GM20431 (cell line): Measurements from ENCODE around the gene ESF1.

Source experiments
- in situ Hi-C: fragments of 300-500 bp; cut with MseI, MboI; formaldehyde crosslinking; loops from one replicate; pipeline ENCODE4 v1.15.0; 2020; ENCODE audit warnings: low sequenced_read_pairs; ENCODE audit not compliant: unreplicated experiment

ESF1 gene

GRCh38 chr20:13690943-13691342 is 93.8 kb downstream of the ESF1 start:
- in situ Hi-C loops: no loop called here

GRCh38 chr20:13687815-13688214 is 96.9 kb downstream of the ESF1 start:
- in situ Hi-C loops: no loop called here

DNA sequence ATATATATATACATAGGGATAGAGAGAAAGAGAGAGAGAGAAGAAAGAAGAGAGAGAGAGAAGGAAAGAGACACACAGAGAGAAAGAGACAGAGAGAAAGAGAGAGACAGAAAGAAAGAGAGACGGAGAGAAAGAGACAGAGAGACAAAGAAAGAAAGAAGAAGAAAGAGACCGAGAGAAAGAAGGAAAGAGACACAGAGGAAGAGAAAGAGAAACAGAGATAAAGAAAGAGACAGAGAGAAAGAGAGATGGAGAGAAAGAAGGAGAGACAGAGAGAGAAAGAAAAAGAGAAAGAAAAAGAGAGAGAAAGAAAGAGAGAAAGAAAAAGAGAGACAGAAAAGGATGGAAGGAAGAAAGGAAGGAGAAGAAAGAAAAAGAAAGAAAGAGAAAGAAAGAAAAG is 99.1 kb downstream of the ESF1 start:
- in situ Hi-C loops: no loop called here

DNA sequence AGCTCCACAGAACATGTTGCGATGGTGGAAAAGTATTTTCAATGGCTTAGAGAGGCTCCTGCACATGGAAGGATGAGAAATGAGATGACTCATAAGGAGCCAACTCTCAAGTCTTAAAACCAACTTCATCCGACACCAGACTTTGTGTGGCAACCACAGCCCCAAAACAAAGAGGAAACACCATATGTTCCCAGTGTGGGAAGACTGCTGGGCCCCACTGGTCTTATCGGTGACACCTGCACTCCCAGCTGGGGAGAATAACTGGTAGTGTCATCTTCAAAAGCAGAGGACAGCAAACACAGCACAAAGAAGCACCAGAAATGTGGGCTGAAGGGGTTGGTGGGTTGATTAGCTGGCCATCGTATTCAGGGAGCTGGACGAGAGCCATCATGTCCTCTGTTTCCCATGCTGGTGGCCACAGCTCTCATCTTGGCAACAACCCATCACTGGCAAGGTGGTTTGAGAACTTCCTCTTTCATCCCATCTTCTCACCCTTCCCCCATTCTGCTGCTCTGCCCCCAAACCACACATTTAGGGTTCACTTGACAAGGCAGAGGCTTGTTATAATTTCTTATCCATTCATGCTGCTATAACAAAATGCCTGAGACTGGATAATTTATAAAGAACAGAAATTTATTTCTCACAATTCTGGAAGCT is 100.0 kb downstream of the ESF1 start:
- in situ Hi-C loops: no loop called here

GRCh38 chr20:13683833-13684232 is 100.9 kb downstream of the ESF1 start:
- in situ Hi-C loops: no loop called here

DNA sequence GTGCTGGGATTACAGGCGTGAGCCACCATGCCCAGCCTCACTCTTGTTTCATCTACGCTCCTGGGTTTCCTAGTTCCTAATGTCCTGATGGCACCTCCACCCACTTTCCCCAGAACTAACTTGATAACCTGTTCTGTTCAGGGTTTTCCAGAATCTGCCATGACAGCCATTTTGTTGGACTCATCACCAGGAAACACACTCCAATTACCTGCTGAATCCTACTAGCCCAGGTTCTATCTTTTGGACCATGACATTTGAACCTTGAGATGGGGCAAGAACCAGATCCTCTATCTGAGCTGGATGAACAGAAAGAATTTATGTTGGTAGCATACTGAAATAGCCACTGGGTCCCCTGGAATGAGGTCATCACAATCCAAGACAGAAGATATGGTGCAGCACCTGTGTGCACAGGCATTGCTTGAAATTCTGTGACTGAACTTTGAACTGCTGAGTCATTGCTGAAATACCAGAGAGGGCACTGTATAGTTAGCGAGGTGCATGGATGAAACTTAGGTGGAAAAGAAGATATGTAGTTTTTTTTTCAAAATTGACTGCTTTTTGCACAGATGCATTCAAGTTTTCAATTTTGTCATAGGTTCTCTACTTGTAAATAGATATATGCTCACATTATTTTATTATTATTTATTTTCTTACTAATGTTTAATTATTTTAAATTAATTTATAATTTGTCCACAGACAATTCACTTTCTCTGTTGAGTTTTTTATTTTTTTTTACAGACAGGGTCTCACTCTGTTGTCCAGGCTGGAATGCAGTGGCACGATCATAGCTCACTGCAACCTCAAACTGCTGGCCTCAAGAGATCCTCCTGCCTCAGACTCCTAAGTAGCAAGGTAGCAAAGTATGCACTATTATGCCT is 103.2 kb downstream of the ESF1 start:
- in situ Hi-C loops: no loop called here

- in situ Hi-C loops: no loop called here
Observed at GRCh38 chr20:13678944-13679343, 105.8 kb downstream of the ESF1 start.

DNA sequence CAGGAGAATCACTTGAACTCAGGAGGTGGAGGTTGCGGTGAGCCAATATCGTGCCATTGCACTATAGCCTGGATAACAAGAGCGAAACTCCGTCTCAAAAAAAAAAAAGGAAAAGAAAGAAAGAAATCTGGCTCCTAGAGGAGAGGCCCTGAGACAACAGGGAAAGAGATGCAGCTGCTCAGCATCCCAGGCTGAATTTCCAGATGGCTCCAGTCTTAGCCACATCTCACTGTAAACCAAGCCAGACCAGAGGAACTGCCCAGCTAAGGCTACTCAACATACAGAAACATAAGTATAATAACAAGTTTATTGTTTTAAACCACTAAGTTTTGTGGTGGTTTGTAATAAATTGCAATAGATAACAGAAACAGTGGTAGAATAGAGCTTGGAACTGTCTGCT is 107.5 kb downstream of the ESF1 start:
- in situ Hi-C loops: no loop called here

GRCh38 chr20:13676682-13677081 is 108.0 kb downstream of the ESF1 start:
- in situ Hi-C loops: no loop called here

DNA sequence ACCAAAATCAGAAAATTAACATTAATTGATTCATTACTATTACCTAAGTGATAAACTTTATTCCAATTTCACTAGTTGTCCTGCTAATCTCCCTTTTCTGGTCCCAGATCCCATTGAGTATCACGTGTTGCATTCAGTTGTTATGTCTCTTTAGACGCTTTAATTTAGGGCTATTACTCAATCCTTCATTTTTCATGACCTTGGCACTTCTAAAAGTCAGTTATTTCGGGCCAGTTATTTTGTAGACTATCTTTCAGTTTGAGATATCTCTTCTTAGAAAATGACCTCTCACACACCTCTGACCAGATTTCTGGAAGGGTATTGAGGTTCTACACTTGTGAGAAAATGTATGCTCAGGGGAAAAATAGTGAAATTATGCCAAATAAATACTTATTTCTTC is 112.0 kb downstream of the ESF1 start:
- in situ Hi-C loops: no loop called here

DNA sequence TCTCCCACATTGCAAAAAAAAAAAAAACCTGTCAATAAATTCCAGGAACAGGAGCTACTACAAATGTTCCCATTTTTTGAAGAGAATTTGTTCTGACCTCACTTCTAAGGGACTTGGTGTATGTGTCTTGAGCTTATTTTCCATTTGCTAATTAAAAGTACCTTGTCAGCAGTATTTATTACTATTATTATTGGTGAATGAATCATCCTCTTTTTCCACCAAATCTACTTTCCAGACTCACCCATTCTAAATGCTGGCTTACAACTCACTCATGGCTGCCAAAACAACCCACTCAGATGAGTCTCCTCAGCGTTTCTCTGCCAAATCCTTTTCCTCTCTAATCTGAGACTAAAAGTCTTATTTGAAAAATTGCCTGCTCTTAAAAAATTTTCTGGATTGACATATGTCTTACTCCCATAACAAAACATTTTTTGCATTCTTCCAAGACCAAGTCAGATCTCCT is 112.8 kb downstream of the ESF1 start:
- in situ Hi-C loops: no loop called here

DNA sequence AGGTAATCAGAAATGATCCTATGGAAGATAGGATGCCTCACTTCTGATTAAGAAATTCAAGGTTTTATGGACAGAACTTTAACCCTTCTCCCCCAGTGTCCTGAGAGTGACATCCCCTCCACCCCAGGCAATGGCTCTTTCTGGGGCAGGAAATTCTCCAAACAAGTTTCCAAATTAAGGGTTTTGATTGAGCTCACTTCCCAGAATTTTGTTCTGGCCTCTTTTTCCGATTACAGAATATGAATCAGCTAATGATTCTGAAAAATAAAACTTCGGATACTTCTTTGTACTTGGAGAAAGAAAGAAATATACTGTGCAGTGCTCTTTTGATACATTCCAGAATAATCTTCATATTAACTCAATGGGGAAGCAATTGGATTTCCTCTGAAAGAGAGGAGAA is 113.2 kb downstream of the ESF1 start:
- in situ Hi-C loops: no loop called here

GRCh38 chr20:13670160-13670559 is 114.6 kb downstream of the ESF1 start:
- in situ Hi-C loops: no loop called here

GRCh38 chr20:13665709-13666395 is 118.9 kb downstream of the ESF1 start:
- in situ Hi-C loops: no loop called here
